C4-2B (cell line): ENCODE measurements around the gene CYB561.

Source experiments
- CTCF ChIP-seq: fragments of 450-650 bp; conservative IDR thresholded peaks from 2 replicates; pipeline ENCODE4 v1.5.1; 2017; ENCODE audit warnings: mild to moderate bottlenecking
- ZFX ChIP-seq: fragments of 450-650 bp; IDR thresholded peaks from 2 replicates; pipeline ENCODE4 v1.6.1; 2017

DNA sequence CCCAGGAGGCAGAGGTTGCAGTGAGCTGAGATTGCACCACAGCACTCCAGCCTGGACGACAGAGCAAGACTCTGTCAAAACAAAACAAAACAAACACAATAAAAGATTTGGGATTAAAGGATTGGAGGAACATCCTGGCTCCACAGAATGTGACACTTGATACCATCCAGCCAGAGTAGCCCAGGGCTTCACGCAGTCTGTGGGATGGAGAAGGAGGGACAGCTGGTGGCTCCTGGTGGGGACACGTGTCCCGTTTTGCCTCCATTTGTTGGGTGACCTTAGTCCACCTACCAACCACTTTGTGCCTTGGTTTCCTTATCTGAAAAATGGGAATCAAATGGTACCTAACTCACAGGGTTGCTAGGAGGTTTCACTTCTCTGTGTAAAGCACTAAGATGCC is 12.4 kb upstream of the CYB561 start:
- no peak for TF ChIP-seq CTCF
- no peak for TF ChIP-seq ZFX
